ENCODE data around the gene SMAD3. TPM values are rescaled to one million over a fixed set of nuclear protein-coding genes. Genes with fewer than 3 reads are reported as not detected.

The SMAD3 gene
- total RNA-seq, 1 donor from 2014 or later: 35.6 TPM

DNA sequence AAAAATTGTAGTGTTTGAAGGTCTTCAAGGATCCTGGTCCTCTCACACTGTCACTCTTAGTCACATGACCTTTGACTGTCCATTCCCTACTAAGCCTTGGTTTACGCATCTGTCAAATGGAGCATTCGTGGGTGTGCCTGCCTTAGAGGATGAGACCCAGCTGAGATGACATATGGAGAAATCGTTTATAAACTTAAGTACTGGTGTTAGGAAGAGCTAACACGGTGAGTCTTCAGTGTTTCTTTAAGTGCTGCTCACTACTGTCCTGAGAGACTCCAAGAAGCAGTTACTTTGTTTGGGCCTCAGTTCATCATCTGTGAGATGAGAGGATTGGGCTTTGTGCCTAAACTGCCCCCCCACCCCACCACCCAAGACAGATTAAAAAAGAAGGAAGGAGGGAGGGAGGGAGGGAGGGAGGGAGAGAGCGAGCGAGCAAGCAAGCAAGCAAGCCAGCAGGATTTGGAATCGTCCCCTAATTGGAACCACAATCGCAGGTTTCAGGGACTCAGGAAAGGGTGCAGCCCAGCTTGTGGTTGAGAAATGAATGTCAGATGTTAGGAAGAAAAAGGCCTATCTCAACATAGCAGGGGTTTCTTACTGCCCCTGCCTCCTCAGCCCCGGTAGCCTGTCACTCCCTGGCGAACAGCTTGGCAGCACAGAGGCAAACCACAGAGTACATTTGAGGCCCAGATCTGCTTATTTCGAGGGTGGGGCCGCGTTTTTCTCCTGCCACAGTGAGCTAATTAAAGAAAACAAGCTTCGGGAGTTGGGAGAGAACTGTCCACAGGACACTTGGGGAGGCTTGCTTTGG lies 32.7 kb downstream of the SMAD3 start:
- ATAC-seq: no peak

DNA sequence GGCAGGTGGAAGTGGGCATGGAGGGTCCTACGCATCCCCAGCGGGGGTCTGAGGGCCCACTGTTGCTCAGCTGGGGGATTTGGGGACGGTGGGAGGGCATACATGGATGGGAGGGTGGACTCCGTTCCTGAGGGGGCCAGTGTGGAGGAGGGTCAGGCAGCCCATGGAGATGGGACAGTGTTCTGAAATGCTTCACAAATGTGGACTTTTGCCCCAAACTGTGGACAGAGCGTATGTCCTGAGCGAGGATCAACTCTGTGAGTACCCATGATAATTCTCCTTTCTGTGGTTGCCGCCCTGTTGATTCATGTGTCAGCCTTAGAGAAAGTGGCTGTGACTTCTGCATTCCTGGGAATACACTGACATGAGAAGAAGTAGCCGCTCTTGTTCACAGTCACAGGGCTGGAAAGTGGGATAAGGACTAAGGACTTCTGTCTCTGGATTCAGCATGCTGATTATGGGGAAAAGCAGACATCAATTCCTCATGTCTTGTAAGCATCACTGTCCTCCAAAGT lies 33.4 kb downstream of the SMAD3 start:
- ATAC-seq: no peak

DNA sequence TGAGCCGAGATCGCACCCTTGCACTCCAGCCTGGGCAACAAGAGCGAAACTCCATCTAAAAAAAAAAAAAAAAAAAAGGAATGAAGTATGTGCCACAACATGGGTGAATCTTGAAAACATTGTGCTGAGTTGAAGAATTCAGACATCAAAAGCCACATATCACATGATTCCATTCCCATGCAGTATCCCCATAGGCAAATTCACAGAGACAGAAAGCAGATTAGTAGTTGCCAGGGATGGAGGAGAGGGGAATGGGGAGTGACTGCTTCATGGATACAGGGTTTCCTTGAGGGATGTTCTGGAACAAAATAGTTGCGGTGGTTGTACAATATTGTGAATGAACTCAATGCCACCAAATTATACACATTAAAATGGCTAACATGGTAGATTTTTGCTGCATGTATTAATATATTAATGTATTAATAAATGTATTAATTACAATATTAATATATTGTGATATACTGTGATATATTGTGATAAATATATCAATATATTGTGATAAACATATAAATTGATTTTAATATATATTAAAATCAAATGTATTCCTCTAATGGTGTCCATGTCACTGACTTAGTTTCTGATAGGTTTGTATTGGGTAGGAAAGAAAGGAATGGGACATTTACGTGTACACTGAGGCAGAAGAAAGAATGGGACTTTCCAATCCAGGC lies 34.9 kb downstream of the SMAD3 start:
- ATAC-seq: no peak

DNA sequence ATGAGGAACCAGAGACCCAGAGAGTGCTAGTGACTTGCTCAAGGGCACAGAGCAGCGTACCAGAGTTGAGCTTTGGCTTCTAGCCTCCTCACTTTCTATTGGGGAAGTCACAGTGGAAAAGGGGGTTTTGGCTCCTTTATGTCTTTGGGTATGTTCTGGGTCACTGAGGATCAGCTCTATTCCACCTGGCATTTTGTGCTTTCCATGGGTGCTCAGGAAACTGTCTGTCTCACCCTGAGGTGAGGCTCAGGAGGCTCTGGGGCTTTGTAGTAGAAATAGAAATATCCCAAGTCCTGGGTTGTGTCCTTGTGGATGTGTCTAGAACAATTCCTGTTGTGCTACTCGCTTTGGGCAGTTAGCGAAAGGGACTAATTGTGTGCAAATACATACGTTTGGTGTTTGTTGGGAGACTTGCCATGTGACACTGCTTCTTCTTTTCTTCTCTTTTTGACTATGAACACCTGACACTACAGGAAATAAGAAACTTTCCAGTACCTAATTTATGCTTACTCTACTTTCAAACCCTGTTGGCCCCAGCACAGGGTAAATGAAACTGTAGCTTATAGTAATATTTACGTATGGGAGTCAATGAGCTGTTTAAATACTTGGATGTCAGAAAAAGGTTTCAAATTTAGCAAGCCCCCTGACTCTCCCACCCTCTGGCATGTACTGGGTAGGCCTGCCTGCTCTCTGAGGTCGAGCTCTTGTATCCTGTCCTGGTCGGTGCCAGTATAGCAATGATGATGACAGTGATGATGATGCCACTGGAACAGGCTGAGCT lies 35.6 kb downstream of the SMAD3 start:
- no peak for ATAC-seq

DNA sequence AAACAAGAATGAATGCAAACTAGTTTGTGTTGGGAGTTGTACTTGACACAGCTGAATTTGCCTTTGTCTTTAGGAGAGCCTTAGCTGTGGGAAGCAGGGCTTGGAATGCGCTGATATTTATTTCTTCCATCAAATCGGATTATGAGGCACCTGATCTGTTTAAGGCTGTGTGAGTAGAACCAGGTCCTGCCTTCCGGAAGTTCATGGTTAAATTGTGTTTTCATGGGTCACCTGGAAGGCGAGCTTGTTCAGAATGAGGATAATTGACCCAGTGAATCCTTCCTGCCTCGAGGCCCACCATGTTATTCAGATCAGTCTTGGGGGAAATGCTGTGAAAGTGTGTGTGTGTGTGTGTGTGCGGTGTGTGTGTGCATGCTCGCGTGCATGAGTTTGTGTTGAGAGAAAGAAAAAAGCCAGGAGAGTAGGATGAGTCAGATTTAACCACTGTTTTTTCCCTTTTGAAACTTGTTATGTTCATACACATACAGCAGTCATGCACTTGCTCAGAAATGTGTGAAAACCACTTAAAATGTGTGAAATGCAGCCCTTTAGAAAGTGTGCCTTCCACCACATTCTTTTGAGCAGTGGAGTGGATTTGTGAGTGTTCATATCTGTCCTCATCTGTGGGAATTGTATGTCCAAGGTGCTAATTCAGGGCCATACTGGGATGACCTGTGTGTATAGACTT lies 36.7 kb downstream of the SMAD3 start:
- no peak for ATAC-seq

DNA sequence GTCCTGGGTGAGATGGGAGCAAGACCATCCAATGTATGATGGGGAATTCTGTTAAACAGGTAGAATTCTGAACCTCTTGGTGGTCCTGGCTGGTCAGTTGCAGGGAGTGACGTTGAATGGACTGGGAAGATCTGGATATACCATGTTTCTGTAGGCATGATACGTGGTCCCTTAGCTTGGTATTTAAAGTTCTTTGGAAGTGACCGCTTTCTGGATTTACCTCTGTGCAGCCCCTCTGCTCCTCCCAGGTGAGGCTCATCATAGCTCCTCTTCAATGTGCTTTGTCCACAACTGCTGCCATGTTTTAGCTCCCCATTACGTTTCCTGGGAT lies 37.2 kb downstream of the SMAD3 start:
- no peak for ATAC-seq

DNA sequence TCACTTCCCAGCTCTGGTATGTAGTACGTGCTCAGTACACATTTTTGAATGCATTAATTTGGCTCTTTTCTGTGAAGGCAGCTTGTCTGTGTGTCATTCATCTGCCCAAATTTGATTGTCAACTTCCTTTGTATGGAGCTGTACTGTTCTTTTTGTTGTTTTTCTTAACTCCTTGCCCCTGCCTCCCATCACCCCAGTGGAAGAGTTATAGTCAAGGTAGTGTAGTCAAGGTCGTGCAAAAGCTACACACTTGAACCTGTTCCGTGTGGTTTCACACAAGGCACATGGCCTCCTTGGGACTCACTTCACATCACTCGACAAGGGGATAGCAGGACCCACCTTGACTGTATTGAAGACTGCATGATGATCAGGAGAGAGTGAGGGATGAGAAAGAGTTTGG lies 37.6 kb downstream of the SMAD3 start:
- ATAC-seq: no peak

DNA sequence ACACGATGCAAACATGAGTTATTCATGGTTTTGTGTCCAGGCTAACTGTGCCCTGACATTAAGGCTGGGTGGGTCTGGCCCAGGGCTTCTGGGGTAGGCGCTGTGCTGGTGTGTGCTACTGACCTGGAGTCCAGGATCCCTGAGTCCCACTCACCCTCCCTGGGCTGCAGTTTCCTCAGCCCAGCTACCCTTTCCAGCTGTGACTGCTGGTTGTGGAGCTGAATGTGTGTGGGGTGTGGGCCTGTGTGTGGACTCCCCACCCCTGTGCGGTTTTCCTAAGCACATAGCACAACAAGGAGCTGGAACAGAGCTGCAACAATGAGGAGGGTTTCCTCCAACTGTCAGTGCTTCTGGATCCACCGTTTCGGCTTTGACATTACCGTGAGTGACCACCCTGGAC lies 38.0 kb downstream of the SMAD3 start:
- no peak for ATAC-seq

DNA sequence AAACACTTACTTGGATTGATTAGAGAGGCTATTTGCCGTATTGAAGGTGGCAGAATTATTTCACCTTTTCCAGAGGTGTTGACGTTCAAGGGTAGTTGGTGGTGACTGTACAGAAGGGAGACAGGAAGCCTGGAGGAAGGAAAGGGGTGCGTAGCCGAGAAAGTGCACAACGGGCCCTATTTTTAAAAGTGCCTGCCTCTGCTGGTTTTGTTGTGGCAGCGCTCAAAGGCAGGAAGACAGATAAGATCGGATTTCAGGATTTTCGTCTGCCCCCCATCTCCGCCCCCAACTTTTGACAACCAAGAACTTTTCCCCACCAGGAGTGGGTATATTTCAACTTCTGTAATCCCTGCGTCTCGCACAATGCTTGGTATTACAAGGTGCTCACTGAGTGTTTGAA lies 38.5 kb downstream of the SMAD3 start:
- ATAC-seq: no peak

DNA sequence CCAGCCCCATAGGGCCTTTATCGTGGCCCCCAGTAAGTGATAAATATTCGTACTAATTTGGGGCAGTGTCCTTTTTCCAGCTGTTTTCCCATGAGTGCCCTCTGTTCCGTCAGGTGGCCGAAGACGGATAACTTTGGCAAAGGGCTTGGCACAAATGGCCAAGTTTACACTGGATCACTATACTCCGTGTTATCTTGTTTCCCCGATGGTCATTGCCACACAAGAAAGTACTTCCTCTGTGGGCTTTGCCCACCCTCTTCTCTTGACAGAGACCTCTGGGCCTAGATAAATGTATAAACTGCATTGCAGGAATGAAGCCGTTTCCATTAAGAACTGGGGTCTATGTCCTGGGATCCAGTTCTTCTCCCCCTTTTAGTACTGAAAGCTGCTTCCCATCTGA lies 39.1 kb downstream of the SMAD3 start:
- no peak for ATAC-seq

DNA sequence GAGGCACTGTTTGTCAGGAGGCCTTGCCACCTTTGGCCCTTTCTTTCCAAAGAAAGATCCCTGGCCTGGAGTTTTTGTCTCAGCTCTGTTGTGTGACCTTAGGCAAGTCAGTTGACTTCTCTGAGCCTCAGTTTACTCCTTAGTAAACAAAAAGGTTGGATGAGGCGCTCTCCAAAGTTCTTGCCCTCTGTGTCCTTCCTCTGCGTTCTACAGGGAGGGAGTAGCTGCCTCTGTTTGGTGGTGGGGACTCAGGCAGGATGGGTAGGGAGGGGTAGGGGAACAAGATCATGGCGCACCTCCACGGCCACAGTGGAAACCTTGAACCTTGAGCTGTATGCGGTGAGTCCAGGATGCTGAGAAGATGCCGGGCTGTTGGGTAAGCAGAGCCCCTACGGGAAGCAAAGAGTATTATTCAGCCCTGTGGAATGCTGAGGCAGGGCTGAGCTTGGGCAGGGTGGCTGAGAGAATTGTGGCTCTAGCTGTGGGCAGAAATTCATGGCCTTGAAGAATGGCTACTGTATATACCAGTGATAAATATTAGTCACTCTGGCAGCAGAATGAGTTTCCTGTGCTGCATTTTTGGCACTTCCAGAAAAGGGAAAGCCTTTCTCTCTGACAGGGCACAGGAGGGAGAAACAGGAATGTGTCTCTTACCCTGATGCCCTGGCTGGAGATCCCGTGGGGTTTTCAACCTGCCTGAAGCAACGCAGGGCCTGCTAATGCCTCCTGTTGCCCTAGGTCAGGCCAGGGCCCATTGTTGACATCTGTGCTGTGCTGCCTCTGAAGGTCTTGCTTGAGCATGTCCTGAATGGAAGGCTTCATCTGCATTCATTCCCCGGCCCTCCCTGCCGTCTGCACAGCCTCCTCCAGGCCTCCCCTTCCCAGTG lies 39.9 kb downstream of the SMAD3 start:
- ATAC-seq: peak; percentile 79

DNA sequence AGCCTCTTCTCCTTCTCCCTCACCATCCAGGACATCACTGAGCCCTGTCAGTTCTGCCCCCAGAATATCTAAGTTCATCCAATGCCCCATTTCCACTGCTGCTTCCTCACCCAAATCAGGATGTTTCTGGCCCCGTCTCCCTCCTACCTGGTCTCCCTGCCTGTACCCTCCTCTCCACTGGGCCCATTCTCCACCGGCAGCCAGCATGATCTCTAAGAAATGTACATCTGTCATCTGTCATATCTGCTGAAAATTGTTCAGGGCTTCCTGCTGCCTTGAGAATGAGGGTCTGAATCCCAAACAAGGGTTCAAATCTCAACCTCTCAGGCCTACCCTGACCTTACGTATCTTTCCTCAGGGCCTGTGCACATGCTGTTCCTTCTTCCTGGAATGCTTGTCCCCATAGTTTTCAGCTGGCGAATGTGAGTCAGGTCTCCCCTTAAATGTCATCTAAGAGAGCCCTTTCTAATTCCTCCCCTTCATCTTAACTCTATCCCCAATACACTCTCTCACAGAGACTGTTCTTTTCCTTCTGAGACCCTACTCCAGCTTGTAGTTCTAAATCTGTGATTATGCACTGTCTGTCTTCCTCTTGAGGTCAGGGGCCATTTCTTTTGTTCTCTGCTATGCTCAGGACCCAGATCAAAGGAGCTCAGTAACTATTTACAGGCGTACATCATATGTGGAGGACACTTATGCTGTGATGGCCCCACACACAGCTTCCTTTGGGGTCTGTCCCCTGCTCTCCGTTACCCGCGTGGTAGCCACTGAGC lies 40.8 kb downstream of the SMAD3 start:
- ATAC-seq: no peak

DNA sequence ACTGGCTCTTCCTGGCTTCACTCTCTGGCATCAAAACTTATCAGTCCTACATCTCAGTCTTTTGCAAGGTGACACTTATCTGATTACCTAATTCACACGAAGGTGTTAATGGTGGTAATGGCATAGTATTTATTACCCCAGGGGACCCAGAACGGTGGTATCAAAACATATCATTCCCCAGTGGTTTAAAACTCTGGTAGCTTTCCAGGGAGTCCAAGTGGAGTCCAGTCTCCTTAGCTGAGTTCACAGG lies 41.3 kb downstream of the SMAD3 start:
- ATAC-seq: no peak

DNA sequence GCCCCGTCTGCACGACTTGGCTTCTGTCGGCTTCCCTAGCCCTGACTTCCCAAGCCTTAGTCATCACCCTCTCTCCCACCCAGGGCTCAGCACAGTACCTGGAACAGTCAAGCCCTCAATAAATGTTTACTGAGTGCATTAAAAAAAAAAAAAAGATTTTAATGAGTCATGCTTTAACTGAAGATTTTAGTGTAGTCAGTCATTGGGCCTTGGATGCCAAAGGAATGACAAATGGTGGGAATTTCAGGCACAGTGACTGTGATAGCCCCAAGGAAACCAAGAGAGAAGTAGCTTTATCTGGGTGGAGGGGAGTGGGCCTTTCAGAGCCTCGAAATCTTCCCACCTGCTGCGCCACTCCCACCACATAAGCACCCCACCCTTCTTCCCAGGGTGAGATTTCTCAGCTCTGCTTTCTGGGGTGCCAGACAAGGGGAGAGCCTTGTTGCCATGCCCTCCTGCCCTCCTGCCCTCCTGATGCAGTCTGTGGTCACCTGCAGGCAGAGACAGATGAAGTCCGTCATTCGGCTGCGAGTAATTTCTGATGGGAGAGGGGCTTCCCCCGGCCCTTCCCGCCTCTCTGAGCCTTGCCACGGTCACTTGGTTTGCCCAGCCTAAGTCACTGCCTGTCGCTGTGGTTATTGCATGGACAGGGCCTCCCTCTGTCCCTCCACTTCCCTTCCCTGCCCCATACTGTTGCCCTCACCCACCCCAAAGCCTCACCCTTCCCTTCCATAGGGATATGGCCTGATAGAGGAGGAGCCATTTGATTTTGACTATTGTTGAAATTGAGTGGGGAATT lies 41.8 kb downstream of the SMAD3 start:
- ATAC-seq: peak; percentile 82

DNA sequence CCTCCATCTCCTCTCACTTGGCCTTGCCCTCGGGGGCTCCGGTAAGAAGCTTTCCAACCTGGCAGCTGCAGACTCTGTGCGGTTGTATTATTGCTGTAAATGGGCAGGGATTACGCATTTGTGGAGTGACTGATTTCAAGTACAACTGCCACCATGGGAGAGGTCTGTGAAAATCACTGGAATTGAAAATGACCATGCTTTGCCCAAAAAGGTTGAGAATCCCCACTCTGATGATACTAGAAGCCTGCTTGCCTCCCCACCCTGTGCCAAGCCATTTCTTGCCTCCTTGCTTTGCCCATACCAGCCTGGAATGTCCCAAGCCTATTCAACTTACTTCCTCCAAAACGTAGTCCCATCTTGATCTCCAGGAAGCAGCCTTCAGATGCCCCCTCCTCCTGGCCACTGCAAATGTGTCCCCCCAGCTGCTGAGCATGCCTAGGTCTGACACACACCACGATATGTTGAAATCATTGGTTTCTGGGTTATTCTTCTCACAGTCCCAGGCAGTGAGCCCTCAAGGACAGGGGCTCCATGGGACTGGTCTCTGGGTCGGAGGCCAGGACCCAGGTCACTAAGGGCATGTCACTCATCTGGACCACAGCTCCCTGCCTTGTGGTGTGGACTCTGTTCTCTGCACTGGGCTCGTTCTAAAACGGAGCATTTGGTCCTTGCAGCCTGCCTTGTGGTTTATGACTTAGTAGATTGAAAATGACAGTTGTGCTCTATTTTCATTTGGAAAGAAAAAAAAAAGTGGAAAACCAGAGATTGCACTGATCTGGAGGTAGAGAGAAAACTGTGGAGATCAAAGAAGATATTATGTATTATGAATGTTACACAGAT lies 42.9 kb downstream of the SMAD3 start:
- ATAC-seq: no peak

DNA sequence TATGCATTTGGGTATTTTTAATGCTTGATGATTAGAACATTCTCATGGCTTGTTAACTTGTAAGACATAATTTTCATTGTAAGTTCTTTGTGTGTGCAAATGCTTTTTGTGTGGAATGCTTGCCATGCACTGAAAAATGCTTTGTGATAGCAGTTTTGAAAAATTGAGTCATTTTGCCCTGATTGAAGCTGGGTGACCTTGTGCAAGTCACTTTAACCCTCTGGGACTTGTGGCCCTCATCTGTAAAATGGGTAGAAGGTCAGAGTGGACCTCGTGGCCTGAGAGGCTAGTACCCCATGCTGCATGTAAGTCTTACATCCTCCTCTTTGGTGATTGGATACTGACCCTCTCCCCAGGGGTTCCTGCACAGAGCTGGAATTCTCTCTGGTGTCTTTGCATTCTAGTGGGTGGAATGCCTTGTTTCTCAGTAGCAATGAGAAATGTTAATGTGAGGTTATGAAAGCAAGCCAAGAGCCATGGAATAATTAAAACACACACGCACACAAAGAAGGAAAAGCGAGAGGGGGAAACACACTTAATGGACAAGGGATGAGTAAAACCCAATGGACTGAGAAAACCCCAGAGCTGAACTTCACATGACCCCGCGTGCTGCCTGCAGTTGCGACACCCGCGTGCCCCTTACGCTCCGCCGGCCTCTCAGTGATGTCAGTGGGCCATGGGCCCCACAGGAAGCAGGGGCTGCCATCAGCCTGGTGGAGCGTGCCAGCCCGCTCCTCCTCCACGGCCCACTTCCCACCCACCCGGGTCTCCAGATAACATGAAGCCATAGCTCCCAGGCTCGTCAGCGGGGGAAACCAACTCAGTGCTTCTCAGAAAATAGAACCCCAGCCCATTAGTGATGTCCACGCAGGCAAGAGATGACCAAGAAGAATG lies 44.0 kb downstream of the SMAD3 start:
- ATAC-seq: no peak

DNA sequence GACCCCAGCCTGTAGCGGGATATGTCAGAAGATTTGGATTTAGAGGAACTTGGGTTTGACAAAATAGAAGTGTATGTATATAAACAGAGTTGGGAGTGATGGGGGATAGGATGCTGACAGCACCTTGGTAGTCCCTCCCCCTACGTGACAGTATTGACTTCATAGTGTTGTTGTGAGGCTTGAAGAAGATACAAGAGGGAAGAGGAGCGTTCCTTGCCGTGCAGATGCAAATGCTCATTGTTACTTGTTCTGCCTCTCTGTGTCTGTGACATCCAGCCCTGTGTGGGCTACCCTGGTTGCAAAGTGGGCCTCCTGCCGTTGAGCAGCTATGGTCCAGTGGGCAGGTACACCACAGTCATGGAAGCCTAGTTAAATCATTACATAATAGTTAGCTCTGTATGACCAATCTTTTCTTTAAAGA lies 45.0 kb downstream of the SMAD3 start:
- ATAC-seq: no peak

All from esophagus mucosa (tissue), 1 donor.